OCI-LY7 (cell line): ENCODE data around the gene KCNMA1.

Source experiments
- CTCF ChIP-seq: fragments of 200-600 bp; sonication (generic); conservative IDR thresholded peaks from 2 replicates; pipeline ENCODE4 v1.5.1; 2014; ENCODE audit warnings: mild to moderate bottlenecking, antibody characterized with exemption, low read length, moderate library complexity, mixed read lengths
- EZH2phosphoT487 ChIP-seq: fragments of 200-600 bp; sonication (generic); IDR thresholded peaks from 2 replicates; pipeline ENCODE4 v1.6.1; 2018; ENCODE audit warnings: low read depth, borderline replicate concordance, mild to moderate bottlenecking, mixed run types, antibody characterized with exemption, low read length, moderate library complexity, mixed read lengths

GRCh38 chr10:77289027-77289501 lies 348.5 kb downstream of the KCNMA1 start:
- TF ChIP-seq CTCF = no peak
- no peak for TF ChIP-seq EZH2phosphoT487
